Upper lobe of left lung (tissue), 6 donors: ENCODE data around the gene CCNG2. TPM values are rescaled to one million over a fixed set of nuclear protein-coding genes. Genes with fewer than 3 reads are reported as not detected.

Experiments
- ATAC-seq, 2 donors: fragments of 200-7000 bp; cut with Tn5 transposase; one replicate each; pipeline ENCODE4 v1.9.1; 2022; ENCODE audit warnings: mild to moderate bottlenecking in 2 of 2, moderate library complexity in 2 of 2; ENCODE audit not compliant: low FRiP score in 2 of 2
- DNase-seq, 2 donors: peaks; one replicate each; pipeline ENCODE4 v3.0.0-alpha.2; 2019 to 2020
- H3K27ac ChIP-seq, 4 donors: fragments of 200-600 bp; sonication (generic); one replicate each; pipeline ENCODE4 v1.5.1; 2016 to 2019
- H3K27me3 ChIP-seq, 4 donors: fragments of 200-600 bp; sonication (generic); one replicate each; pipeline ENCODE4 v1.5.1; 2017 to 2019
- H3K36me3 ChIP-seq, 4 donors: fragments of 200-600 bp; sonication (generic); one replicate each; pipeline ENCODE4 v1.5.1; 2016 to 2019
- H3K4me1 ChIP-seq, 4 donors: fragments of 200-600 bp; sonication (generic); one replicate each; pipeline ENCODE4 v1.5.1; 2018 to 2019
- H3K4me3 ChIP-seq, 4 donors: fragments of 200-600 bp; sonication (generic); one replicate each; pipeline ENCODE4 v1.5.1; 2017 to 2019; ENCODE audit warnings: mild to moderate bottlenecking in 2 of 4, moderate library complexity in 1 of 4
- H3K9me3 ChIP-seq, 4 donors: fragments of 200-600 bp; sonication (generic); one replicate each; pipeline ENCODE4 v1.5.1; 2018 to 2019
- EP300 ChIP-seq, 4 donors: sonication (generic); formaldehyde crosslinking; IDR thresholded peaks; one replicate each; pipeline ENCODE4 v1.5.1; 2017; ENCODE audit warnings: antibody characterized with exemption in 4 of 4, control low read depth in 2 of 4
- POLR2A ChIP-seq, 4 donors: fragments of 450-650 bp; IDR thresholded peaks; one replicate each; pipeline ENCODE4 v1.5.1; 2016 to 2017; ENCODE audit warnings: antibody characterized with exemption in 4 of 4, mild to moderate bottlenecking in 2 of 4
- POLR2AphosphoS5 ChIP-seq, 2 donors: sonication (generic); formaldehyde crosslinking; IDR thresholded peaks; one replicate each; pipeline ENCODE4 v1.5.1; 2017; ENCODE audit warnings: antibody characterized with exemption in 2 of 2
- WGBS, 2 donors: methylation state at CpG; one replicate each; pipeline ENCODE4 v1.1.5; 2017 to 2018; 5-methylcytosine and 5-hydroxymethylcytosine counted together
- total RNA-seq, 6 donors: library from RNA; depleted of rRNA in 4 of 6; stranded (reverse); fragments of >200 nt in 4 of 6; gene quantifications; one replicate each; pipeline versions ENCODE4 v1.1.0 to v1.2.1, GENCODE V29; 2016 to 2021
- TF ChIP-seq, protein P1 (sequence below), 6 experiments: fragments of 450-650 bp in 4 of 6; fragments of 200-600 bp in 2 of 6; sonication (generic) in 2 of 6; IDR thresholded peaks; one replicate each; pipeline ENCODE4 v1.5.1; 2016 to 2019; ENCODE audit warnings: antibody characterized with exemption in 6 of 6
- donor health status: DM: no; HTN: no; CAD: no; lungs with moderate emphysema.
- donor health status: DM: no; HTN: yes; CAD: no; lungs with severe emphysema.

CCNG2 gene
- total RNA-seq, 6 donors from 2014 or later: 14.1 to 50.5 (median 27.3) TPM

DNA sequence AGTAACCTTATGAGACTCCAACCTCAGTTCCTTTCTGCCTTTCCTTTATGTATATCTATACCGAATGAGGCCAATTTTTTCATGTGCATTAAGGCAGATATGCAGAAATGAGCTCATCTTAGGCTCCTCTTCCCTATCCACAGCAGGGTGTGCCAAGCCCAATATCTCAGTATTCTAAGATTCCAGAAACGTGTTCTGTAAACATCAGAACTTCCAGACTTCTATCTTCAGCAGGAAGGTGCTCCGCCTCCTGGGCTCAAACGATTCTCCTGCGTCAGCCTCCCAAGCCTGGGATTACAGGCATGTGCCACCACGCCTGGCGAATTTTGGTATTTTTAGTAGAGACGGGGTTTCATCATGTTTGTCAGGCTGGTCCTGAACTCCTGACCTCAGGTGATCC is 31.0 kb upstream of the CCNG2 start:
- 62 to 65% methylated on average over 8 of the region's 8 CpGs for WGBS, 2 donors
- peaks cover 0 to 10% (median 2%) of the 10 kb centered on the region in 4 donors for H3K4me1 ChIP-seq
- H3K36me3 ChIP-seq: no peaks in the 10 kb centered on the region
- H3K4me3 ChIP-seq: no peak overlapping the region
- TF ChIP-seq POLR2A (IDR thresholded peaks at IDR 0.05): no peak
- TF ChIP-seq, protein P1, sequence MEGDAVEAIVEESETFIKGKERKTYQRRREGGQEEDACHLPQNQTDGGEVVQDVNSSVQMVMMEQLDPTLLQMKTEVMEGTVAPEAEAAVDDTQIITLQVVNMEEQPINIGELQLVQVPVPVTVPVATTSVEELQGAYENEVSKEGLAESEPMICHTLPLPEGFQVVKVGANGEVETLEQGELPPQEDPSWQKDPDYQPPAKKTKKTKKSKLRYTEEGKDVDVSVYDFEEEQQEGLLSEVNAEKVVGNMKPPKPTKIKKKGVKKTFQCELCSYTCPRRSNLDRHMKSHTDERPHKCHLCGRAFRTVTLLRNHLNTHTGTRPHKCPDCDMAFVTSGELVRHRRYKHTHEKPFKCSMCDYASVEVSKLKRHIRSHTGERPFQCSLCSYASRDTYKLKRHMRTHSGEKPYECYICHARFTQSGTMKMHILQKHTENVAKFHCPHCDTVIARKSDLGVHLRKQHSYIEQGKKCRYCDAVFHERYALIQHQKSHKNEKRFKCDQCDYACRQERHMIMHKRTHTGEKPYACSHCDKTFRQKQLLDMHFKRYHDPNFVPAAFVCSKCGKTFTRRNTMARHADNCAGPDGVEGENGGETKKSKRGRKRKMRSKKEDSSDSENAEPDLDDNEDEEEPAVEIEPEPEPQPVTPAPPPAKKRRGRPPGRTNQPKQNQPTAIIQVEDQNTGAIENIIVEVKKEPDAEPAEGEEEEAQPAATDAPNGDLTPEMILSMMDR (IDR thresholded peaks at IDR 0.05): no peak
- TF ChIP-seq EP300 (IDR thresholded peaks at IDR 0.05): no peak
- TF ChIP-seq POLR2AphosphoS5 (IDR thresholded peaks at IDR 0.05): no peak
- H3K27me3 ChIP-seq: no peaks in the 10 kb centered on the region
- DNase-seq (no peak), ATAC-seq (no peak)
- no peaks in the 10 kb centered on the region for H3K9me3 ChIP-seq
- peak overlapping the region in 1 of 4 donors; percentile 72 for H3K27ac ChIP-seq

DNA sequence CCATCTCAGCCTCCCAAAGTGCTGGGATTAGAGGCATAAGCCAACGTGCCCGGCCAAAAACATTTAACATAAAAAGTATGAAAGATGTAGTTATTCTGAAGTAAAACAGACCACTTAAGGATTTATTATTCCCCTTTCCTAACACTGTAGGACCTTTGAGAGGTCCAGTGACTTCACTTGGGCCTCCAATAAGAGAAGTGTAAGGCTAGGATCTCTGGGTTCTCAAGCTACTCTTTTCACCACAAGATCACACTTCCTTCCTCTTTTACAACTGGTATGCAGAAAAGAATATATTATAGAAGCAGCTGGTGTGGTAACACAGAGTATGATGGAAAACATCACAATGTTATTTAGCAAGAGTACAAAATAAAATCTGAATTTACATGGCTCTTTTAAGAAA is 30.2 kb upstream of the CCNG2 start:
- WGBS, 2 donors: 82% methylated on average over 2 of the region's 2 CpGs
- no peaks in the 10 kb centered on the region for H3K36me3 ChIP-seq
- no peak overlapping the region for H3K4me3 ChIP-seq
- ATAC-seq: peak; percentile 72 to 86
- no peaks in the 10 kb centered on the region for H3K27me3 ChIP-seq
- no peak for TF ChIP-seq POLR2A (IDR thresholded peaks at IDR 0.05)
- TF ChIP-seq POLR2AphosphoS5 (IDR thresholded peaks at IDR 0.05): no peak
- peak overlapping the region; percentile 36 to 72 (median 69) for H3K27ac ChIP-seq
- peaks cover 0 to 10% (median 2%) of the 10 kb centered on the region in 4 donors for H3K4me1 ChIP-seq
- DNase-seq: no peak
- no peaks in the 10 kb centered on the region for H3K9me3 ChIP-seq

DNA sequence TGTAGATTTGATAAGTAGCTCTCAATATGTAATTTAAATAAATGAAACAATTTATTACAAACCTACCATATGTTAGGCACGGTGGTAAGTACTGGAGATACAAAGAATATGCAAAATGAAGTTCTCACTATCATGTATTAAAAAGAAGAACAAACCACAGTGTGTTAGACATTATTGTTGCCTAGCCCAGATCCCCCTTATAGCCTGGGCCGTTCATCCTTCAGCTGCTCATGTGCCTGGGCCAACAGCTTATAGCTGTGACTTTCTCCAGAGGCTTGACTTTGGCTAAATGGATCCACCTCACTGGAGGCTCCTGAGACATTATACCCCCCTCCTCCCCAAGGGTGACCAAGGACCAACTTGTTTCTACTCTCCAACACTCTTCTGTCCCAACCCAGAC is 29.8 kb upstream of the CCNG2 start:
- no peak overlapping the region for H3K4me3 ChIP-seq
- TF ChIP-seq, protein P1 (IDR thresholded peaks at IDR 0.05): no peak
- TF ChIP-seq POLR2AphosphoS5 (IDR thresholded peaks at IDR 0.05) (no peak), EP300 (IDR thresholded peaks at IDR 0.05) (no peak), POLR2A (IDR thresholded peaks at IDR 0.05) (no peak)
- DNase-seq: no peak
- H3K4me1 ChIP-seq: peaks cover 0 to 10% (median 2%) of the 10 kb centered on the region in 4 donors
- no peaks in the 10 kb centered on the region for H3K9me3 ChIP-seq
- H3K36me3 ChIP-seq: no peaks in the 10 kb centered on the region
- peak overlapping the region; percentile 36 to 72 (median 64) for H3K27ac ChIP-seq
- ATAC-seq: peak in 1 of 2 donors; percentile 46
- 57 to 59% methylated on average over 2 of the region's 2 CpGs for WGBS, 2 donors
- no peaks in the 10 kb centered on the region for H3K27me3 ChIP-seq

DNA sequence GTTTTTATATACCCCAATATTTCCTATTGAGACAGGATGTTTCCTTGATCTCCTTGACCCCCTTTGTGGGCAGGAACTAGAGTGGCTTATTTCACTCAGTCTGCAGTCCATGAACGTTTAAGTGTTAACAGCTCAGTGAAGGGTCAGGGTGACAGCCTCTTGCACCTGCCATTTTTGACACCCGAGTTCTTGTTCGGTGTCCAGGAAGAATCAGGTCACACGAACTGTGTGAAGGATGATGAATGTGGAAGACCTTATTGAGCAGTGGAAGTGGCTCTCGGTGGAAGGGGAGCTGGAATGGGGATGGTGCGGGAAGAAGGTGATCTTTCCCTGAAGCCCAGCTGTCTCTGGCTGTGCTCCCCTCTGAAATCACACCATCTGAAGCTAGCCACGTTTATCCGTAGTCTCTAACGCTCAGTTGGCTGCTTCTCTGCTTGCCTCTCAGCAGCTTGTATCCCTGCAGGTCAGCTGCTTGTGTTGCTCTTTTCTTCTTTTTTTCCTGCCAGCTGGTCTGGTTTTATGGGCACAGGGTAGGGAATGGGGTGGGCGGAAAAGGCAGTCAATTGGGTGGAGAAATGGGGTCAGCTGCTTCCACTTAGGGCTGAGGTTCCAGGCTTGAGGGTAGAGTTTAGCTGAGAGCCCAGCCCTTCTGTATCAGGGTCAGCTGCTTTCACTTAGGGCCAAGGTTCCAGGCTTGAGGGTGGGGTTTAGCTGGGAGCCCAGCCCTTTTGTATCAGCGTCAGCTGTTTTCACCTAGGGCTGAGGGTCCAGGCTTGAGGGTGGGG is 29.0 kb upstream of the CCNG2 start:
- no peak overlapping the region for H3K4me3 ChIP-seq
- peak overlapping the region; percentile 36 to 72 (median 64) for H3K27ac ChIP-seq
- ATAC-seq (no peak), DNase-seq (no peak)
- no peaks in the 10 kb centered on the region for H3K36me3 ChIP-seq
- WGBS, 2 donors: 58 to 62% methylated on average over 11 of the region's 11 CpGs
- H3K27me3 ChIP-seq: no peaks in the 10 kb centered on the region
- TF ChIP-seq POLR2A (IDR thresholded peaks at IDR 0.05) (no peak), EP300 (IDR thresholded peaks at IDR 0.05) (no peak), POLR2AphosphoS5 (IDR thresholded peaks at IDR 0.05) (no peak)
- TF ChIP-seq, protein P1 (IDR thresholded peaks at IDR 0.05): no peak
- peaks cover 0 to 10% (median 2%) of the 10 kb centered on the region in 4 donors for H3K4me1 ChIP-seq
- no peaks in the 10 kb centered on the region for H3K9me3 ChIP-seq

DNA sequence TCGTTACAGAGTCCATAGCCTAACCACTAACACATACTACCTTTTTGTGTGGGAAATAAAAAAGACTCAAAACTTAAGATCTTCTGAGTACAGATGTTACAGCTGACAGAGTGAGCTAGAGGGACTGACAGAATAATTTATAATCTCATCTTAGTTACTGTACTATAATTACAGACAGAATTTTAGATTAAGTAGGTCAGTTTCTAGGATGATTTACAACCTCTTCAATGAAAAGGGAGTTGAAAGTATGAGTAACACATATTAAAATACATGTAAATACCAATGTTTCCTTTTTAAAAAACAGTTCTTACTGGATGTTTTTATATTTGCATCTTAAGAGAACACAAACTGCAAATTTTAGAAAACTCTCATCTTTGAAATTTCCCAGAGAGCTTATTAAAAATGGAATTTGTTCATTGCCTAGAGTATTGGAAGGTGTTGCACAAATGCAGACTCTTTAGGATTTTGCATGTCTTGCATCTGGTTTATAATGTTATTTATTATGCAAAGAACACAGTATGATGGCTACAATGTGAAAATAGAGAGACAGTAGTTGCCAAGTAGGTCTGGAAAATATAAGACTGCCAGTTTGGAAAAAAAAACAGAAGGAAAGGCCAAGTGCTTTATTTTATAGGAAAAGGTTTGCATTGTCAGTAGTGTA is 24.2 kb upstream of the CCNG2 start:
- TF ChIP-seq POLR2A (IDR thresholded peaks at IDR 0.05) (no peak), EP300 (IDR thresholded peaks at IDR 0.05) (no peak), POLR2AphosphoS5 (IDR thresholded peaks at IDR 0.05) (no peak)
- TF ChIP-seq, protein P1 (IDR thresholded peaks at IDR 0.05): no peak
- DNase-seq (no peak), ATAC-seq (no peak)
- 78 to 93% methylated on average over 1 of the region's 1 CpG for WGBS, 2 donors
- no peak overlapping the region for H3K27ac ChIP-seq
- peaks cover 0 to 3% (median 0%) of the 10 kb centered on the region in 4 donors for H3K4me1 ChIP-seq
- H3K4me3 ChIP-seq: no peak overlapping the region
- H3K27me3 ChIP-seq: no peaks in the 10 kb centered on the region
- no peaks in the 10 kb centered on the region for H3K9me3 ChIP-seq
- H3K36me3 ChIP-seq: no peaks in the 10 kb centered on the region
